Measurements from ENCODE around the gene ADGRV1. TPM values are rescaled to one million over a fixed set of nuclear protein-coding genes. Genes with fewer than 3 reads are reported as not detected.

The ADGRV1 gene
- total RNA-seq, 4 donors from 2014 or later = 0.08 to 0.87 (median 0.41) TPM

DNA sequence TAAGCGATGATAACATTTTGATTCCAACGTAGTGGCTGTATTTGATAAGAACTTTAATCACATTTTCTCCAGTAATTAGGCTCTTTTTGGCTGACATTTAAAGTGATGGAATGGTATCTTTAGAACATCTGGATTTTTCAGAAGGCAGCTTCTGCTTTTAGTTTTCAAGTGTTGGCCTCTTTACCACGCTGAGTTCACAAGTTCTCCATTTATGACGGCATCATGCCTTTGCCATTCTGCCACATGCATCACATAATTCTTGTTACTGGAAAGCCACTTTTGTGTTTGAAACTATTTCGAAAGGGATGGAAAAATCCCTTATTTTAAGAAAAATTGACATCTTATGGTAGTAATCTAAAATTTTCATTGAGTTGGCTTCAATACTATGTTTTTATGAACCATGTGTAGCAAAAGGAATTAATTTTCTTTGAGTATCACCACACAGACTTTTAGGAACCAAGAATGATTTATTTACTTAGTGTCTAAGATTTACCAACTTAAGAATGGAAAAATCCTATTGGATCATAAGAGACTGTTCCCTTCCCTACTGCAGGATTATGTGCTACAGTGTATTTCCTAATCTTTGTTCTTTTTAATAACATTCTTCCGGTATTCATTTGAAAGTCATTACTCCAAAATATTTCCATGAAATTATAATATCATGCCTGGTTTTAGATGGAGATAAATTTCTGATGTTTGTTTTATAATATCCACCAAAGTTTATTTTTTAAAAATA is 344.2 kb downstream of the ADGRV1 start:
- no peaks in the 10 kb centered on the region for H3K27me3 ChIP-seq
- no peak overlapping the region for H3K27ac ChIP-seq
- H3K36me3 ChIP-seq = no peaks in the 10 kb centered on the region
- no peaks in the 10 kb centered on the region for H3K9me3 ChIP-seq
- 69 to 81% methylated on average over 6 of the region's 6 CpGs for WGBS, 2 donors (ENCODE audit: low coverage in 1 of 2)
- H3K4me3 ChIP-seq = no peak overlapping the region
- no peak for ATAC-seq
- no peaks in the 10 kb centered on the region for H3K4me1 ChIP-seq
- no peak for TF ChIP-seq EP300 (IDR thresholded peaks at IDR 0.05)
- no peak for TF ChIP-seq CTCF (IDR thresholded peaks at IDR 0.05)
- TF ChIP-seq POLR2AphosphoS5 (IDR thresholded peaks at IDR 0.05) = no peak
- TF ChIP-seq POLR2A (IDR thresholded peaks at IDR 0.05) = no peak

DNA sequence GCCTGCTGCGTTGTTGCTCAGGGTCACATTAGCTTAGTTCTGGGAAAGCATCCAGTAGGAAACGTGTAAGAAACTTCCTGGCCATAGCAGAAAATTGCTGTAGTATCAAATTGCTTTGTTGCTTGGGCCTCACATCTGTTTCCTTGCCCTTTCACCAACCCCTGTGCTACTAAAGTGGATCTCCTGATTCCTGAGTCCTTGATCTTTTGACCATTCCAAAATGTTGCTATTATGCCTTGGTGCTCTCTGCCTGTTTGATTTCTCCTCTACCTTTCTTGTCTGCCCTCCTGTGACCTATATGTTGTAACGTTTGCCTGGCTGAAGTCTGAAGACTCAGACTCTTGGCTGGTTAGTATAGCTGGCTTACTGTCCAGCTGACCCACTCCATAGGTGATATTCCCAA is 350.5 kb downstream of the ADGRV1 start:
- TF ChIP-seq EP300 (IDR thresholded peaks at IDR 0.05) (no peak), POLR2A (IDR thresholded peaks at IDR 0.05) (no peak), CTCF (IDR thresholded peaks at IDR 0.05) (no peak), POLR2AphosphoS5 (IDR thresholded peaks at IDR 0.05) (no peak)
- H3K36me3 ChIP-seq = no peaks in the 10 kb centered on the region
- H3K9me3 ChIP-seq = no peaks in the 10 kb centered on the region
- WGBS, 2 donors (ENCODE audit: low coverage in 1 of 2) = 7 to 38% methylated on average over 3 of the region's 3 CpGs
- H3K4me1 ChIP-seq = no peaks in the 10 kb centered on the region
- no peaks in the 10 kb centered on the region for H3K27me3 ChIP-seq
- ATAC-seq = peak; percentile 43
- no peak overlapping the region for H3K27ac ChIP-seq
- no peak overlapping the region for H3K4me3 ChIP-seq

- WGBS, 2 donors (ENCODE audit: low coverage in 1 of 2) = 70 to 84% methylated on average over 3 to 6 of the region's 6 CpGs
- Histone ChIP-seq H3K27me3 (no peaks in the 10 kb centered on the region), H3K36me3 (no peaks in the 10 kb centered on the region), H3K27ac (no peak overlapping the region), H3K4me3 (no peak overlapping the region), H3K4me1 (no peaks in the 10 kb centered on the region), H3K9me3 (no peaks in the 10 kb centered on the region)
- TF ChIP-seq EP300 (IDR thresholded peaks at IDR 0.05) = no peak
- TF ChIP-seq CTCF (IDR thresholded peaks at IDR 0.05) = no peak
- TF ChIP-seq POLR2A (IDR thresholded peaks at IDR 0.05) = no peak
- no peak for TF ChIP-seq POLR2AphosphoS5 (IDR thresholded peaks at IDR 0.05)
- no peak for ATAC-seq
These were observed 351.3 kb downstream of the ADGRV1 start for GRCh38 chr5:90909940-90910339.

GRCh38 chr5:90911169-90911568 is 352.6 kb downstream of the ADGRV1 start:
- TF ChIP-seq EP300 (IDR thresholded peaks at IDR 0.05) = no peak
- TF ChIP-seq POLR2AphosphoS5 (IDR thresholded peaks at IDR 0.05) = no peak
- TF ChIP-seq CTCF (IDR thresholded peaks at IDR 0.05) = no peak
- TF ChIP-seq POLR2A (IDR thresholded peaks at IDR 0.05) = no peak
- Histone ChIP-seq H3K4me1 (no peaks in the 10 kb centered on the region), H3K36me3 (no peaks in the 10 kb centered on the region), H3K27me3 (no peaks in the 10 kb centered on the region), H3K4me3 (no peak overlapping the region), H3K9me3 (no peaks in the 10 kb centered on the region), H3K27ac (no peak overlapping the region)
- 36 to 43% methylated on average over 1 of the region's 1 CpG for WGBS, 2 donors (ENCODE audit: low coverage in 1 of 2)
- ATAC-seq = no peak

GRCh38 chr5:90912476-90912875 is 353.9 kb downstream of the ADGRV1 start:
- TF ChIP-seq EP300 (IDR thresholded peaks at IDR 0.05) (no peak), POLR2A (IDR thresholded peaks at IDR 0.05) (no peak), POLR2AphosphoS5 (IDR thresholded peaks at IDR 0.05) (no peak), CTCF (IDR thresholded peaks at IDR 0.05) (no peak)
- Histone ChIP-seq H3K36me3 (no peaks in the 10 kb centered on the region), H3K4me1 (no peaks in the 10 kb centered on the region), H3K9me3 (no peaks in the 10 kb centered on the region), H3K27me3 (no peaks in the 10 kb centered on the region), H3K4me3 (no peak overlapping the region), H3K27ac (no peak overlapping the region)
- no peak for ATAC-seq
- 86 to 94% methylated on average over 3 to 4 of the region's 4 CpGs for WGBS, 2 donors (ENCODE audit: low coverage in 1 of 2)
